ENCODE measurements around the gene BCAP31. TPM values are rescaled to one million over a fixed set of nuclear protein-coding genes. Genes with fewer than 3 reads are reported as not detected.

The BCAP31 gene
- total RNA-seq, 2 donors from 2014 or later: 82.7 to 104 TPM

- TF ChIP-seq, protein P1, sequence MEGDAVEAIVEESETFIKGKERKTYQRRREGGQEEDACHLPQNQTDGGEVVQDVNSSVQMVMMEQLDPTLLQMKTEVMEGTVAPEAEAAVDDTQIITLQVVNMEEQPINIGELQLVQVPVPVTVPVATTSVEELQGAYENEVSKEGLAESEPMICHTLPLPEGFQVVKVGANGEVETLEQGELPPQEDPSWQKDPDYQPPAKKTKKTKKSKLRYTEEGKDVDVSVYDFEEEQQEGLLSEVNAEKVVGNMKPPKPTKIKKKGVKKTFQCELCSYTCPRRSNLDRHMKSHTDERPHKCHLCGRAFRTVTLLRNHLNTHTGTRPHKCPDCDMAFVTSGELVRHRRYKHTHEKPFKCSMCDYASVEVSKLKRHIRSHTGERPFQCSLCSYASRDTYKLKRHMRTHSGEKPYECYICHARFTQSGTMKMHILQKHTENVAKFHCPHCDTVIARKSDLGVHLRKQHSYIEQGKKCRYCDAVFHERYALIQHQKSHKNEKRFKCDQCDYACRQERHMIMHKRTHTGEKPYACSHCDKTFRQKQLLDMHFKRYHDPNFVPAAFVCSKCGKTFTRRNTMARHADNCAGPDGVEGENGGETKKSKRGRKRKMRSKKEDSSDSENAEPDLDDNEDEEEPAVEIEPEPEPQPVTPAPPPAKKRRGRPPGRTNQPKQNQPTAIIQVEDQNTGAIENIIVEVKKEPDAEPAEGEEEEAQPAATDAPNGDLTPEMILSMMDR (IDR thresholded peaks at IDR 0.05): no peak
- no peaks in the 10 kb centered on the region for H3K27me3 ChIP-seq (replicated peaks; ENCODE audit: insufficient read depth)
- no peak overlapping the region for H3K4me3 ChIP-seq
- H3K27ac ChIP-seq: no peak overlapping the region
- H3K4me1 ChIP-seq (ENCODE audit: control insufficient read depth in 1 of 2, low read depth in 2 of 2): peaks cover 4 to 13% of the 10 kb centered on the region in 2 donors
- no peak for ATAC-seq (ENCODE audit: insufficient number of reproducible peaks, low FRiP score, low read depth)
- H3K9me3 ChIP-seq: no peaks in the 10 kb centered on the region
- DNase-seq (ENCODE audit: low spot score): no peak
- H3K36me3 ChIP-seq: peaks cover 19% of the 10 kb centered on the region
Observed at GRCh38 chrX:153719701-153720100, 4.5 kb downstream of the BCAP31 start.

DNA sequence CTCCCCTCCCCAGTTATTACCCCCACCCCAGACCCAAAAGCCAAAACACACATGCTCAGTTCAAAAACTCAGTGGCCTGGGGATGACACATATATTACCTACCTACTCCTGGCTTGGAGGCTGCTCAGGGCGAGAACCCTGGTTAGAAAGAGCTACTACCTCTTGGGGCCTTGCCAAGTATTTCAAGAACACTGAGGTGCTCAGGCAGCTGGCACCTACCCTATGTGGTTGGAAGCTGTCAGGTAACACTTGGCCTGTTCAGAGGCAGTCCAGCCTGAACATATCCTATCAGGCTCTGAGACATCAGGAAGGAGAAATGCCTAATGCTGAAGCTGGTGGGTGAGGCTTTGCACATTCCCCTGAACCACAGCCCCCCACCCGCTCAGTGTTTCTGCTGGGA is 4.9 kb downstream of the BCAP31 start:
- Histone ChIP-seq H3K9me3 (no peaks in the 10 kb centered on the region), H3K27ac (no peak overlapping the region), H3K4me1 (ENCODE audit: control insufficient read depth in 1 of 2, low read depth in 2 of 2) (peaks cover 4 to 13% of the 10 kb centered on the region in 2 donors), H3K4me3 (no peak overlapping the region), H3K36me3 (peaks cover 23% of the 10 kb centered on the region), H3K27me3 (replicated peaks; ENCODE audit: insufficient read depth) (no peaks in the 10 kb centered on the region)
- DNase-seq (ENCODE audit: low spot score): no peak
- TF ChIP-seq, protein P1 (IDR thresholded peaks at IDR 0.05): no peak
- ATAC-seq (ENCODE audit: insufficient number of reproducible peaks, low FRiP score, low read depth): no peak

- ATAC-seq (ENCODE audit: insufficient number of reproducible peaks, low FRiP score, low read depth) (no peak), DNase-seq (ENCODE audit: low spot score) (no peak)
- TF ChIP-seq, protein P1 (IDR thresholded peaks at IDR 0.05): no peak
- no peak overlapping the region for H3K4me3 ChIP-seq
- H3K9me3 ChIP-seq: no peaks in the 10 kb centered on the region
- H3K36me3 ChIP-seq: peaks cover 23% of the 10 kb centered on the region
- H3K27ac ChIP-seq: no peak overlapping the region
- no peaks in the 10 kb centered on the region for H3K27me3 ChIP-seq (replicated peaks; ENCODE audit: insufficient read depth)
- H3K4me1 ChIP-seq (ENCODE audit: control insufficient read depth in 1 of 2, low read depth in 2 of 2): peaks cover 1 to 4% of the 10 kb centered on the region in 2 donors
Observed at GRCh38 chrX:153717445-153717844, 6.7 kb downstream of the BCAP31 start.

GRCh38 chrX:153714256-153714655 is 9.9 kb downstream of the BCAP31 start:
- Histone ChIP-seq H3K9me3 (no peaks in the 10 kb centered on the region), H3K27me3 (replicated peaks; ENCODE audit: insufficient read depth) (no peaks in the 10 kb centered on the region), H3K27ac (no peak overlapping the region), H3K4me1 (ENCODE audit: control insufficient read depth in 1 of 2, low read depth in 2 of 2) (no peaks in the 10 kb centered on the region), H3K4me3 (no peak overlapping the region), H3K36me3 (peaks cover 18% of the 10 kb centered on the region)
- no peak for ATAC-seq (ENCODE audit: insufficient number of reproducible peaks, low FRiP score, low read depth)
- DNase-seq (ENCODE audit: low spot score): no peak
- TF ChIP-seq, protein P1 (IDR thresholded peaks at IDR 0.05): no peak

GRCh38 chrX:153709726-153710674 is 14.2 kb downstream of the BCAP31 start:
- Histone ChIP-seq H3K27ac (no peak overlapping the region), H3K4me3 (no peak overlapping the region), H3K36me3 (peaks cover 7% of the 10 kb centered on the region), H3K9me3 (no peaks in the 10 kb centered on the region), H3K4me1 (ENCODE audit: control insufficient read depth in 1 of 2, low read depth in 2 of 2) (peaks cover 0 to 8% of the 10 kb centered on the region in 2 donors), H3K27me3 (replicated peaks; ENCODE audit: insufficient read depth) (no peaks in the 10 kb centered on the region)
- ATAC-seq (ENCODE audit: insufficient number of reproducible peaks, low FRiP score, low read depth): no peak
- no peak for DNase-seq (ENCODE audit: low spot score)
- TF ChIP-seq, protein P1 (IDR thresholded peaks at IDR 0.05): no peak

Measured in thoracic aorta (tissue), 2 donors.